ENCODE data around the gene NUB1. TPM values are rescaled to one million over a fixed set of nuclear protein-coding genes. Genes with fewer than 3 reads are reported as not detected.

The NUB1 gene
- total RNA-seq, 1 donor, result 50.7 TPM

GRCh38 chr7:151406051-151406875 is 64.7 kb downstream of the NUB1 start:
- DNase-seq (ENCODE audit: insufficient read length, low spot score, missing footprints), result peak; percentile 55
- H3K27ac ChIP-seq (ENCODE audit: low read depth, low read length), result no peak overlapping the region
- H3K4me1 ChIP-seq (ENCODE audit: insufficient read depth, low read length), result peaks cover 15% of the 10 kb centered on the region
- H3K79me2 ChIP-seq (ENCODE audit: insufficient read depth, low read length), result no peaks in the 10 kb centered on the region
- peaks cover 33% of the 10 kb centered on the region for H3K27me3 ChIP-seq (ENCODE audit: insufficient read depth, low read length)
- H3K4me3 ChIP-seq (ENCODE audit: insufficient read depth, low read length), result no peak overlapping the region
- no peaks in the 10 kb centered on the region for H3K36me3 ChIP-seq (ENCODE audit: insufficient read depth, low read length)
- no peak overlapping the region for H2AFZ ChIP-seq (ENCODE audit: low read length)
- H4K20me1 ChIP-seq (ENCODE audit: insufficient read depth, low read length), result no peaks in the 10 kb centered on the region
- no peak overlapping the region for H3K4me2 ChIP-seq (ENCODE audit: insufficient read depth, low read length)
- no peaks in the 10 kb centered on the region for H3K9me3 ChIP-seq (ENCODE audit: low read depth, low read length)
- TF ChIP-seq CTCF (IDR thresholded peaks at IDR 0.05; ENCODE audit: extremely low read depth, low read depth, low read length), result no peak

GRCh38 chr7:151406886-151407583 is 65.4 kb downstream of the NUB1 start:
- no peaks in the 10 kb centered on the region for H3K36me3 ChIP-seq (ENCODE audit: insufficient read depth, low read length)
- H3K4me2 ChIP-seq (ENCODE audit: insufficient read depth, low read length), result no peak overlapping the region
- TF ChIP-seq CTCF (IDR thresholded peaks at IDR 0.05; ENCODE audit: extremely low read depth, low read depth, low read length), result no peak
- H3K4me3 ChIP-seq (ENCODE audit: insufficient read depth, low read length), result no peak overlapping the region
- peaks cover 15% of the 10 kb centered on the region for H3K4me1 ChIP-seq (ENCODE audit: insufficient read depth, low read length)
- H3K79me2 ChIP-seq (ENCODE audit: insufficient read depth, low read length), result no peaks in the 10 kb centered on the region
- H3K27me3 ChIP-seq (ENCODE audit: insufficient read depth, low read length), result peaks cover 40% of the 10 kb centered on the region
- no peaks in the 10 kb centered on the region for H4K20me1 ChIP-seq (ENCODE audit: insufficient read depth, low read length)
- peak; percentile 71 for DNase-seq (ENCODE audit: insufficient read length, low spot score, missing footprints)
- no peak overlapping the region for H2AFZ ChIP-seq (ENCODE audit: low read length)
- H3K9me3 ChIP-seq (ENCODE audit: low read depth, low read length), result no peaks in the 10 kb centered on the region
- H3K27ac ChIP-seq (ENCODE audit: low read depth, low read length), result no peak overlapping the region

GRCh38 chr7:151408498-151408838 is 66.9 kb downstream of the NUB1 start:
- DNase-seq (ENCODE audit: insufficient read length, low spot score, missing footprints), result peak; percentile 34
- no peak overlapping the region for H3K27ac ChIP-seq (ENCODE audit: low read depth, low read length)
- H3K79me2 ChIP-seq (ENCODE audit: insufficient read depth, low read length), result no peaks in the 10 kb centered on the region
- H3K9me3 ChIP-seq (ENCODE audit: low read depth, low read length), result no peaks in the 10 kb centered on the region
- no peak overlapping the region for H2AFZ ChIP-seq (ENCODE audit: low read length)
- no peaks in the 10 kb centered on the region for H3K36me3 ChIP-seq (ENCODE audit: insufficient read depth, low read length)
- H3K4me2 ChIP-seq (ENCODE audit: insufficient read depth, low read length), result no peak overlapping the region
- H4K20me1 ChIP-seq (ENCODE audit: insufficient read depth, low read length), result no peaks in the 10 kb centered on the region
- no peak for TF ChIP-seq CTCF (IDR thresholded peaks at IDR 0.05; ENCODE audit: extremely low read depth, low read depth, low read length)
- no peak overlapping the region for H3K4me3 ChIP-seq (ENCODE audit: insufficient read depth, low read length)
- H3K4me1 ChIP-seq (ENCODE audit: insufficient read depth, low read length), result peaks cover 12% of the 10 kb centered on the region
- peaks cover 55% of the 10 kb centered on the region for H3K27me3 ChIP-seq (ENCODE audit: insufficient read depth, low read length)
